A172 (cell line): ENCODE results near the gene ARMC5. TPM values are rescaled to one million over a fixed set of nuclear protein-coding genes. Genes with fewer than 3 reads are reported as not detected.
"Not testable (repeated sequence)": the region's sequence is repeated elsewhere in the genome, so short reads cannot be mapped to it uniquely, and the experiment has no call there.

Source experiments
- DNase-seq: peaks from one replicate; pipeline ENCODE4 v3.0.0-alpha.2; 2015; ENCODE audit warnings: low spot score
- total RNA-seq: library from RNA; depleted of rRNA; stranded (reverse); fragments of >200 nt; shearing (Covaris generic); gene quantifications from 2 replicates; pipeline ENCODE4 v1.2.3, GENCODE V29; 2014; rRNA removed

ARMC5 gene
- total RNA-seq, 1 experiment from 2014 or later: 18.6 TPM

- DNase-seq: no peak
These were observed 40.6 kb downstream of the ARMC5 start for GRCh38 chr16:31499928-31500327.

DNA sequence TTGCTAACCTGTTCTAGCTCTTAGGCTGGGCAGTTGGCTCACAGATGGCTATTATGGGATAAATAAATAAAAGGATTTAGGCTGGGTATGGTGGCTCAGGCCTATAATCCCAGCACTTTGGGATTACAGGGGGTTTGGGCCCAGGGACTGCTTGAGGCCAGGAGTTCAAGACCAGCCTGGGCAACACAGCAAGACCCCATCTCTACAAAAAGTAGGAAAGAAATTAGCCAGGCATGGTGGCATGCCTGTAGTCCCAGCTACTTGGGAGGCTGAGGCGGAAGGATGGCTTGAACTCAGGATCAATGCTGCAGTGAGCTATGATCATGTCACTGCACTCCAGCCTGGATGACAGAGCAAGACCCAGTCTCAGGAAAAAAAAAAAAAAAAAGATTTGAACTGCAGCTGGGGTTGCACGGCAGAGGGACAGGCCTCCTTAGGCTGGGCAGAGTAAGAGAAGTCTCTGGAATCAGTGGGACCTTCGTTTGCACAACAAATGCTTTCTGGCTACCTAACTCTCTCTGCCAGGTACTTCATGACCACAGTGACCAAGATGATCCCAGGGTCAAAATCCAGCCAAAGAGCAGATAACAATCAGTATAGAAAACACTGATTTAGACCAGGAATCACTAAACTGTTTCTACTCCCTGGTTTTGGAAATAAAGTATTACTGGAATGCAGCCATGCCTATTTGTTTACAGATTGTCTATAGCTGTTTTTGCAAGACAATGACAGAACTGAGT, 42.1 kb downstream of the ARMC5 start:
- no peak for DNase-seq

DNA sequence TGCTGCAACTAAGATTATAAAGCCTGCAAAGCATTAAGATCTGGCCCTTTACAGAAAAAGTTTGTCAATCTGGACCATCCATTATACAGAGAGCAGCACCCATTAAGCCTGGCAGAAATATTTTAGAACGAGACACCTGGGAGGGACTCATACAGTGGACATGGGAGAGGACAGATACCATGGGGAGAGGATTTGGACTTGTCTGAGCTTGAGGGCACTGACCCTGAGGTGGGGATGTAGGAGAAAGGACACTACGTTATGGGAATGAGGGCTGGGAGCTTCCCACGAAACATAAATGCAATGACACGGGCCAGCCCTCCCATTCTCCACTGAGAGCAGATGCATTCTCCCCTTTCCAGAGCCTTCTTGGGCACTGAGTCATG, 42.7 kb downstream of the ARMC5 start:
- DNase-seq: no peak

- DNase-seq: no peak
These were observed 43.7 kb downstream of the ARMC5 start for GRCh38 chr16:31502981-31503380.

- not testable (repeated sequence) for DNase-seq
These were observed 44.3 kb downstream of the ARMC5 start for GRCh38 chr16:31503555-31503954.

- DNase-seq: no peak
These were observed 44.9 kb downstream of the ARMC5 start for GRCh38 chr16:31504159-31504558.

GRCh38 chr16:31505483-31505882, 46.2 kb downstream of the ARMC5 start:
- DNase-seq: no peak

DNA sequence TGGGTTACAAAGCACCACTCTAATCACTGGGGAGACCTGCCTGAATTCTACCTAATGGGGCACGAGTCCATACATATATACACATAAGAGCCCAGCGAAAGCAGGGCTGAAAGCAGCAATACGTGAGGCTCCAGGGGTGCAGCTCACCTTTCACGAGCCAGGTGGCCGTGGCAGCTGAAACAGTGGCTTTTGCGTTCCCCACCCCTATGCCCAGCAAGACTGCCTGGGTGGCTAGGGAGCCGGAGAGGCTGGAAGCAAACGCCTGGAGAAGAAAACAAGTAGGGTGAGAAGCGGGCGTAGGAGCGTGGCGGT, 48.3 kb downstream of the ARMC5 start:
- no peak for DNase-seq

- peak; percentile 74 for DNase-seq
These were observed 48.8 kb downstream of the ARMC5 start, which contains the start of gene RUSF1 for GRCh38 chr16:31507929-31508705. TSS of gene RUSF1 (minus strand) at chr16:31508391. CDS start at chr16:31508373, 18 bp downstream.

GRCh38 chr16:31508706-31509195, 49.5 kb downstream of the ARMC5 start:
- DNase-seq: peak; percentile 21

DNA sequence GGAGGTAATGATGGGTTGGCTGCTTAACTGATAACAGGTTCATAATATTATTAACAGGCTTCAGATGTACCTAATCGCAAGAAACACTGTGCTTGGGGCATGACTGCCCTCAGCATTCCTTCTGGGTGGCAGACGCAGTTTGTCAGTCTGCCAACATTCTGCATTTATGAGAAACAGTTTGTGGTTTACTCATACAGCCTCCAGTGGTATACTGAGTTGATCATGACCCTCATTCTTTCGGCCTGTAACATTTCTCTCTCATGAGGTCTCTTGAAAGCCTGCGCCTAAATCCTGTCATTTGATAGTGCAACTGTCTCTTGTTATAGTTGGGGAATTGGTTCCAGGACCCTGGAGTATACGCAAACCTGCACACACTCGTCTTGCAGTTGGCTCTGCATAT, 53.8 kb downstream of the ARMC5 start:
- peak; percentile 63 for DNase-seq

DNA sequence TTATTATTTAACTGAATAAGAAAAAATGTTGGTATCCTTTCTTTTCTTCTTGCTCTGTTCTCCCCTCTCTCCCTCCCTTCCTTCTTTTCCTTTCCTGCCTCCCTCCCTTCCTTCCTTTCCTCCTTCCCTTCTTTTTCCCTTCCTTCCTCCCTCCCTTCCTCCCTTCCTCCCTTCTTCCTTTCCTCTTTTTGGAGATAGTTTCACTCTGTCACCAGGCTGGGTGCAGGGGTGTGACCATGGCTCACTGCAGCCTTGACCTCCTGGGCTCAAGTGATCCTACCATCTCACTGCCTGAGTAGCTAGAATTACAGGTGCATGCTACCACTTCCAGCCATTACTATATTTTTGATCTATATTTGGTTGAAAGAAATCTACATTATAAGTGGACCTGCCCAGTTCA, 54.6 kb downstream of the ARMC5 start:
- no peak for DNase-seq

Other genes with a start within 250 kb of the ARMC5 start
- gene TRIM72, start 245.4 kb upstream of the ARMC5 start, total RNA-seq: under 0.01 and 0.02 TPM in 2 replicates
- gene PYDC1, start 242.4 kb upstream of the ARMC5 start, total RNA-seq: not detected in 2 replicates
- 1.0 and 3.1 TPM in 2 replicates for gene ITGAM, start 199.5 kb upstream of the ARMC5 start, total RNA-seq
- 1.5 and 4.1 TPM in 2 replicates for gene ITGAX, start 104.3 kb upstream of the ARMC5 start, total RNA-seq
- gene ITGAD, start 66.2 kb upstream of the ARMC5 start, total RNA-seq: not detected in 2 replicates
- not detected in 2 replicates for gene COX6A2, start 31.1 kb upstream of the ARMC5 start, total RNA-seq
- gene ZNF843, start 16.7 kb upstream of the ARMC5 start, total RNA-seq: not detected in 2 replicates
- 29.8 and 42.0 TPM in 2 replicates for gene TGFB1I1, start 12.7 kb downstream of the ARMC5 start, total RNA-seq
- gene SLC5A2, start 23.6 kb downstream of the ARMC5 start, total RNA-seq: 0.05 TPM in 1 of 2 replicates, not detected in the other
- 39.6 and 46.8 TPM in 2 replicates for gene RUSF1, start 48.9 kb downstream of the ARMC5 start, total RNA-seq
- gene AHSP, start 68.4 kb downstream of the ARMC5 start, total RNA-seq: not detected in 2 replicates